ENCODE results near the gene GIGYF1. TPM values are rescaled to one million over a fixed set of nuclear protein-coding genes. Genes with fewer than 3 reads are reported as not detected.
"Not testable (repeated sequence)": the region's sequence is repeated elsewhere in the genome, so short reads cannot be mapped to it uniquely, and the experiment has no call there.

The GIGYF1 gene
- total RNA-seq, 1 donor, result 36.9 TPM

DNA sequence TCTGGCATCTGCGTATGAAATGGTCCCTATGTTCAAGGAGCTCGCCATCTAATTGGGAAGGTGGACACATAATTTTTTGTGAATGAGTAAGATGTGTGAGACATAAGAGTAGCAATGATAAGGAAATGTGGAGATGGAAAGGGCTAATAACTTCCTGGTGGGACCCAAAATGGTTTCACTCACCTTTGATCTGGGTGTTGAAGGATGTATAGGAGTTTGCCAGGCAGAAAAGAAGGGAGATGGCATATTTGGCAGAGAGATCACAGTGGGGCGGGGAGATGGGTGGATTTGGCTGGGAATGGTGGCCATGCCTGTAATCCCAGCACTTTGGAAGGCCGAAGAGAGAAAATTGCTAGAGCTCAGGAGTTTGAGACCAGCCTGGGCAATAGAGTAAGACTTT, 16.4 kb upstream of the GIGYF1 start:
- DNase-seq (ENCODE audit: low read depth in 2 of 3, low spot score in 2 of 3), result no peak

DNA sequence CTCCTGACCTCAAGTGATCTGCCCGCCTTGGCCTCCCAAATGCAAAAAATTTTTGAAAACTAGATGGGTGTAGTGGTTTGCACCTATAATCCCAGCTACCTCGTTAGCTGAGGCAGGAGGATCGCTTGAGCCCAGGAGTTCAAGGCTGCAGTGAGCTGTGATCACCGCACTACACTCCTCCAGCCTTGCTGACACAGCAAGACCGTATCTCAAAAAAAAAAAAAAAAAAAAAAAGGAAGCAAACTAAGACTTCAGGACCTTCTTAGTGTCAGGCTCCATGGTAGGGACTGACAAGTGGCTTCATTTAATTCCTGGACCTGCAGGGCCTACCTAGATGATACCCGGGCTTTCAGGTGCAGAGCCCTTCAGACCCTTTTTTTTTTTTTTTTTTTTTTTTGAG, 14.3 kb upstream of the GIGYF1 start:
- no peak for DNase-seq (ENCODE audit: low read depth in 2 of 3, low spot score in 2 of 3)

DNA sequence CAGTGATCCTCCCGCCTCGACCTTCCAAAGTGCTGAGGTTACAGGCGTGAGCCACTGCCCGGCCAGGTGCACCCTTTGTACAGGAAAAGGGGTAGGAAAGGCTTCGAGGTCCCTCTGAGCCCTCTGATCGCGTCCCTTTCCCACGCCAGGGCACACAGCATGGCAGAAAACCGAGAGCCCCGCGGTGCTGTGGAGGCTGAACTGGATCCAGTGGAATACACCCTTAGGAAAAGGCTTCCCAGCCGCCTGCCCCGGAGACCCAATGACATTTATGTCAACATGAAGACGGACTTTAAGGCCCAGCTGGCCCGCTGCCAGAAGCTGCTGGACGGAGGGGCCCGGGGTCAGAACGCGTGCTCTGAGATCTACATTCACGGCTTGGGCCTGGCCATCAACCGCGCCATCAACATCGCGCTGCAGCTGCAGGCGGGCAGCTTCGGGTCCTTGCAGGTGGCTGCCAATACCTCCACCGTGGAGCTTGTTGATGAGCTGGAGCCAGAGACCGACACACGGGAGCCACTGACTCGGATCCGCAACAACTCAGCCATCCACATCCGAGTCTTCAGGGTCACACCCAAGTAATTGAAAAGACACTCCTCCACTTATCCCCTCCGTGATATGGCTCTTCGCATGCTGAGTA, 12.7 kb upstream of the GIGYF1 start:
- no peak for DNase-seq (ENCODE audit: low read depth in 2 of 3, low spot score in 2 of 3)

DNA sequence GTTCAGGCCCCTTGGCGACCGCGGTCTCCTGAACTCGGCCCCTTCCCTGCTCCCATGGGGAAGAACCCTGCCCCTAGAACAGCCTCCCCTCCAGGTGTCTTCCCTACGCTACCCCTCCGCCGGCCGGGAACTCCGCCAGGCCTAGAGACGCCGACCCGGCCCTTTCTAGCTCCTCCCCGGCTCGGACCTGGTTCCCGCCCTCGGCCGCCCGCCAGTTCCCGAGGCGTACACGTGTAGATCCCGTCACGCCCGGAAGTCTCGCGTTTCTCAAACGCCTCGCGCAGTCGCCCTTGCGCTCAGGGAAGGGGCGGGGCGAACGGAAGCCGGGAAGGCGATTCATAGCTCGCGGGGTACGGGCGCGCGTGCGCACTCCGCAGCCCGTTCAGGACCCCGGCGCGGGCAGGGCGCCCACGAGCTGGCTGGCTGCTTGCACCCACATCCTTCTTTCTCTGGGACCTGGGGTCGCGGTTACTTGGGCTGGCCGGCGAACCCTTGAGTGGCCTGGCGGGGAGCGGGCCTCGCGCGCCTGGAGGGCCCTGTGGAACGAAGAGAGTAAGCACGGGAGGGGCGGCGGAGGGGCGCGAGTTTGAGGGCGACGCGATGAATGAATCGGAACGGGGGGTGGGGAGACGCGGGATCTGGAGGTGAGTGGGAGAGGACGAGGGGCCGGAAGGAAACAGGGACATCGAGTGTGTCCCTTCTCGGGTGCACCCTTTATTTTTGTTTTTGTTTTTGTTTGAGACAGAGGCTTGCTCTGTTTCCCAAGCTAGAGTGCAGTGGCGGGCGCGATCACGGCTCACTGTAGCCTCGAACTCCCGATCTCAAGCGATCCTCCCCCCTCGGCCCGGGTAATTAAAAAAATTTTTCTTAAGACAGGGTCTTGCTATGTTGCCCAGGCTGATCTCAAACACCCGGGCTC, 12.0 kb upstream of the GIGYF1 start, which contains the start of gene POP7:
POP7 (plus strand) TSS at position 369 of the 919 bp plus-strand sequence. CDS start 710 bp downstream, outside the sequence.
- peak; percentile 97 to 99 (median 97) for DNase-seq (ENCODE audit: low read depth in 2 of 3, low spot score in 2 of 3)

DNA sequence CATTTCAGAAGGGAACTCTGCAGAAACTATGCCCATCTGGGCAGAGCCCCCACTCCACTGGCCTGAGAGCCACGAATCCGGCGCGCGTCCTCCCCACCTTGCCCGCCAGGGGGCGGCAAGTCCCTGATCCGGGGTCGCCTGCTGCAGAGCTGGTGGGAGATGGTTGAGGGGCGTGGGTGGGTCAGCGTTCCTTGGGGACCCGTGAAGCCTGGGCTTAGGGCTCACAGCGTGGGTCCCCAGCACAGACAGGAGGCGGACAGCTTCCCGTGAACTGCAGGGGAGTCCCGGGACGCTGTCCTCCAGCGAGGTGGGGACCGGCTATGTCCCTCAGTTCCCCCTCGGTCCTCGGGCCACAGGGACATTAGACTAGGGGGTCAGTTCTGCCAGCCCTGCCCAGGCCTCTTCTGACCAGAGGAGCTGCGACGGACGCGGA, 11.3 kb upstream of the GIGYF1 start:
- peak; percentile 54 to 73 (median 73) for DNase-seq (ENCODE audit: low read depth in 2 of 3, low spot score in 2 of 3)

DNA sequence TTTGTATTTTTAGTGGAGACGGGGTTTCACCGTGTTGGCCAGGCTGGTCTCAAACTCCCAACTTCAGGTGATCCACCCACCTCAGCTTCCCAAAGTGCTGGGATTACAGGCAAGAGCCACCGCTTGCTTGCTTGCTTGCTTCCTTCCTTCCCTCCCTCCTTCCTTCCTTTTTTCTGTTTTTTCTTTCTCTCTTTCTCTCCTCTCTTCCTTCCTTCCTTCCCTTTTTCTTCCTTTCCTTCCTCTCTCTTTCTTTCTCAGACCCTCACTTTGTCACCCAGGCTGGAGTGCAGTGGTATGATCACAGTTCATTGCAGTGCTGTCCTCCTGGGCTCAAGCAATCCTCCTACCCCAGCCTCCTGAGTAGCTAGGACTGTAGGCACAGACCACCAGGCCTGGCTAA, 7.0 kb upstream of the GIGYF1 start:
- not testable (repeated sequence) for DNase-seq (ENCODE audit: low read depth in 2 of 3, low spot score in 2 of 3)

DNA sequence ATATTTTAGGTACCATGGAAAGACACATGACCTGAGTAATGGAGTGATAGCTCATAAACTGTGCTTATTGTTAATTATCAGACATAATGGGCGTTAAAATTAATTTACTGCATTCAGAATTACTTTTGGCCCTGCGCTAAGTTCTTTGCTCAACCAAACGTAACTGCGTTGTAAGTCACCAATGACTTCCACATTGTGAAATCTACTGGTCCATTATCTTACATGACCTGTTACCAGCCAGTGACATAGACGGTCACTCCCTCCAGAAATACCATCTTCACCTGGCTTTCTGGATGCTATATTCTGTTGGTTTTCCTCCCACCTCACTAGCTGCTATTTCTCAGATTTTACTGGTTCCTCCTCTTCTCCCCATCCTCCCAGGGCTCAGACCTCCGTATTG, 5.0 kb upstream of the GIGYF1 start:
- no peak for DNase-seq (ENCODE audit: low read depth in 2 of 3, low spot score in 2 of 3)

DNA sequence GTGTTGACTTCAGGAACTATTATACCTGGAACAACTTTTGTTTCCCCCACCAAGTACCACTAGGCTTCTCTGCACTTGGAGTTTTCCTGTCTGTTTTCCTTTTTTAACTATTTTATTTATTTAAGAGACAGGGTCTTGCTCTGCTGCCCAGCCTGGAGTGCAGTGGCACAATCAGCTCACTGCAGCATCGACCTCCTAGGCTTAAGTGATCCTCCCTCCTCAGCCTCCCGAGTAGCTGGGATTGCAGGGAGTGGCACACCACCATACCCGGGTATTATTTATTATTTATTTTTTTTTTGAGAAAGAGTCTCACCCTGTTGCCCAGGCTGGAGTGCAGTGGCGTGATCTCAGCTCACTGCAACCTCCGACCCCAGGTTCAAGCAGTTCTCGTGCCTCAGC, 2.1 kb upstream of the GIGYF1 start:
- no peak for DNase-seq (ENCODE audit: low read depth in 2 of 3, low spot score in 2 of 3)

DNA sequence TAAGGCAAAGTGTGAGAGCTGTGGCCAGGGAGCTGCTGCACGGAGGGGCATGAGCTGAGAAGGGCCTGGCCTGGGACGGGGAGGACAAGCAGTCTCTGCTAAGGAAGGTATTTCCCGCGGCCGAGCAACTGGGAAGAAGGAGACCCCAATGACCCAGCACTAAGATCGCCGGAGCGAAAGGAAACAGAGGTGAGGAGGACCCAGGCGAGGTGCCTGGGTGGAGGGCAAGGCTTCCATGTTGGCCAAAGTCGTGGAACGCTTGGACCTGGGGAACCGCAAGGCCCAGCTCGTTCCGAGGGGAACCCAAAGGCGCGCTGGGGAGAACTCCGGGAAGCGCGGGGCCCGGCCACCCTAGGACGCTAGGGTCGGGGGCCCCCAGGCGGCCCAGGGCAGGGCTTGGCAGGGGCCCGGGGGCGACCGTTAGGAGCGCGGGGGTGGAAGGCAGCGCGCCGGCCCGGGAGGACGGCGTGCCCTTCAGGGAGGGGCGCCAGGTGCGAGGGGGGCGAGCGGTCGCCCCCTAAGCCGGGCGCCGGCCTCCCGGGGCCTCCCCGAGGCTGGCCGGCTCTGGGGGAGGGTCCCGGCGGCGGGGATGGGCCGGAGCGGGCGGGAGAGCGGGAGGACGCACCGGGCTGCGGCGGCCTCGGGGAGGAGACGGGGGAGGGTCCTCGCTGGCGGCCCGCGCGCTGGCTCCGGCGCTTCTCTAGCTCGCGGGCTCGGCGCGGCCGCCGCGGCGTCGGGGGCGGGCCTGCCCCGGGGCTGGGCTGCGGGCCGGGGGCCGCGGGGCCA, 545 bp downstream of the GIGYF1 start:
- no peak for DNase-seq (ENCODE audit: low read depth in 2 of 3, low spot score in 2 of 3)

DNA sequence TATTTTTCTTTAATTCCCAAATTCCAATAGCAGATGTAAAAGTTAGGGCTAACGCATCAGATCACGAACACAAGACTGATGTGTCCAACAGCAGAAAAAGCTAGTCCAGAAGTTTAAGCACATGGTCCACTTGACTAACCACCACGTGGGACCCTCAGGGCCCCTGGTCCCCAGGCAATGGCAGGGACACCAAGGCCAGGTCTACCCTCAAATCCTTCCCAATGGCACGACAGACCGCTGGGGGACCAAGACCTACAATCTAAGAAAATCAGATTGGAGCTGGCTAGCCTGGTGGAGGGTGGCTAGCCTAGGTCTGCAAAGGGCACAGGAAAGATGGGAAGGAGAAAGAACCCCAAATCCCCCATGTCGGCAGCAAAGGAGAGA, 1.5 kb downstream of the GIGYF1 start:
- no peak for DNase-seq (ENCODE audit: low read depth in 2 of 3, low spot score in 2 of 3)

DNA sequence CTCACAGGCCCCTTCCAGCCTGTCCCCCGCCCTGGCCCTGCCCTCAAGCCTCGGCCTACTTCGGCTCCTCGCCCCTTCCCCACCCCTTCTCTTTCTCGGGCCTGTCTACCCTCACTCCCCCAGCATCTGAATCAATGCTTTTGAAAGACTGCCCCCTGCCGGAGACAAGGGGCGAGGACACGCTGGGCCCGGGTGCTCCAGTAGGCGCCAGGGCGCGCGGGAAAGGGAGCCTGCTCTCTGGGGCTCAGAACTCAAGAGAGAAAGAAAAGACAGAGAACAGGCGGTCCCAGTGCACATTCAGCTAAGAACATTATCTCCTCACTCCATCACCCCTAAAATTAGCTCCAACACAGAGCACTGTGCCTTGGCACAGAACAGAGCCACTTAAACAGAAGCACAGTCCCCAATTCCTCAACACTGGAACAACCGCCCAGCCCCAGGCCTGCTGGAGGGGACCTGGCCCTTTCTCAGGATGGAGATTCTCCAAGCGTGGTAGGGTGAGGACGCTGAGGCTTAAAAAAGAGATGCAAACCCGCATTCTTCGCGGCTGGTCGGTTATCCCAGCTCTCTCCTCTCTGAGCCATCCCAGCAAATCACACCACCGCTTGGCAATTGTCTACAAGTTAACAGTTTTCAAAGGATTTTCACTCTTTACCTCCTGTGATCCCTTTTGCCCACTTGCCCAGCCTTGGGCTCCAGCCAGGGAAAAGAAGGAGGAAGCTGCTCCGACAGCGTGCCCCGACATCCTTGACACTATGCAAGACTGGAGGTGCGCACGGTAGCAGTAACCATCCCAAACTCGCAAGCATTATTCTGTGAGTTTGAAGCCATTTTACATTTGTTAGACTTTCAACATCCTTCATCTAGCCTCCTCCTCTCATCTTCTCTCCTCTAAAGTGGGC, 2.1 kb downstream of the GIGYF1 start:
- peak; percentile 68 to 89 (median 75) for DNase-seq (ENCODE audit: low read depth in 2 of 3, low spot score in 2 of 3)

DNA sequence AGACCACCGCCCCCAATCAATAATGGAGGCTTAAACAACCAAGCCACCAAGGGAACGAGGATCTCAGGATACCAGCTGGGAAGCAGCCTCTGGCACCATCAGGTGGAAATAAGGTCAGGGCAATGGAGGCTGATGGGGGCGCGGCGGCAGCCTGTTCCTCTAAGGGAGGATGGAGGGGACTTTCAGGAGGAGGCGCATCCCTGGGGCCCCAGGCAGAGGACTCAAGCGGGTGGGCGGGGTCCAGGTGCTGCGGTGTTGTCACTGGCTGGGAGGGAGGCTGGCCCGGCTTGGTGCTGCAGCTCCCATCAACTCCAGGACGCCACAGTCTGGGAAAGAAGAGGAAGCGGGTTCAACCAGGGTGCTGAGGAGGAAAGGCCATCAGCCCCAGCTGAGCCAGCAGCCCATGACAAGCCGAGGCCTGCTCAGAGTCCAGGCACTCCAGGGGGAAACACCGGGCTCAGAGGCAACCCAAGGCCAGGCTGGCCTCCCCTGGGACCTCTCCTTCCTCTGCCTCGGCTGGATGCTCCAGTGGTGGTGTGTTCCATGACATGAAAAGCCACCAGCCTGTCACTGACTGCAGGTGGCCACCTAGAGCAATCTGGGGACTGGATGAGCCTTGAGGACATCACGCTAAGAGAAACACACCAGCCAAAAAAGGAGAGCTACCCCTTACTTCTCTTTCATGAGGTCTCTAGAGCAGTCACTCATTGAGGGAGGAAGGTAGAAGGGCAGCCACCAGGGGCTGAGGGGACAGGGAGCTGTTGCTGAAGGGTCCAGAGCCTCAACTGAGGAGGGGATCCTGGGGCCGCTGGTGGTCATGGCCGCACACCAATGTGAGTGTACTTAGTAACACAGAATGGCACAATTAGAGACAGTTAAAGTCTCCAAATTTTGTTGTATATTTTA, 4.6 kb downstream of the GIGYF1 start:
- DNase-seq (ENCODE audit: low read depth in 2 of 3, low spot score in 2 of 3), result no peak

DNA sequence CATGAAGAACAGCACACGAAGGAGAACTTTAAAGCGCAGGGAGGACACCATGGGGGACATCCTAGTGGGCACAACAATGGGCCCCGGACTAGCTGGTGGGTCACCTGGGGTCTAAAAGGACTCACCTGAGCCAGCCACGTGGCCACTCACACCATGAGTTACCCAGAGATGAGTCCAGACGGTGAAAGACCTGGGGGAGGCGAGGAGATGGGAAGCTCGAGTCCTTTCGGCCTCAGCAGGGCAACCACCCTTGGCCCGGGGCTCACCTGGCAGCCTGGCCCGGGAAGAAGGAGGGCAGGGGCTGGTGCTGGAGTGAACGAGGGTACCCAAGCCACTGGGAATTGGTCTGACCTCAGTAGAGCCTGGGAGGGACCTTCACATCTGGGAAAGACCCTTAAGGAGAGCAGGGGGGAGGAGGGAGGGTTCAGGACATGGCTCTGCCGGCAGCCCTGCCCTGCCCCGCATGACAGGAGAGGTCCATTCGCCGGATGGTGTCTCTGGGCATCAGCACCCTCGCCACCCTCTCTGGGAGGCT, 5.7 kb downstream of the GIGYF1 start:
- no peak for DNase-seq (ENCODE audit: low read depth in 2 of 3, low spot score in 2 of 3)

DNA sequence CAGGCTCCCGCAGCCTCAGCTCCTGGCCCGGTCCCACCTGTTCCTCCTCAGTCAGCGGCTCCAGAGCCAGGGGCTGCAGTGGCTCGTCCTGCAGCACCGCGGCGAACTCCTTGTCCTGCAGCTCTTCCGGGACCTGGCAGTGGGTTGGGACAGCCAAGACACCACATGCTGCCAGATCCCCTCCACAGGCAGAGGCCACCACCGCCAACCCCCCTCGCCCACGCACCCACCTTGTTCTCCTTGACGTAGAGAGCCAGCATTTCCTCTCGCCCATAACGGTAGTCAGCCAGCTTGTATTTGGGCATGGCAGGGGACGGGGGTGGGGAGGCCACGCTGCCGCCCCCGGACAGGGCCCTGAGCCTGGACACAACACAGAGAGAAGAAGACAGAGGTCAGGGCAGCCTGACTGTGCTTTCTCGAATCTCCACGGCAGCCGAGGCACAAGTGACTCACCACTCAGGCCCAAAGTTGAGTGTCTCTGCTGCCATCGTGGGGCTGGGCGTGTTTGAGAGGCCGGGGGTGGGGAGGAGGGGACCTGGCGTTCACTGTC, 6.2 kb downstream of the GIGYF1 start:
- no peak for DNase-seq (ENCODE audit: low read depth in 2 of 3, low spot score in 2 of 3)

DNA sequence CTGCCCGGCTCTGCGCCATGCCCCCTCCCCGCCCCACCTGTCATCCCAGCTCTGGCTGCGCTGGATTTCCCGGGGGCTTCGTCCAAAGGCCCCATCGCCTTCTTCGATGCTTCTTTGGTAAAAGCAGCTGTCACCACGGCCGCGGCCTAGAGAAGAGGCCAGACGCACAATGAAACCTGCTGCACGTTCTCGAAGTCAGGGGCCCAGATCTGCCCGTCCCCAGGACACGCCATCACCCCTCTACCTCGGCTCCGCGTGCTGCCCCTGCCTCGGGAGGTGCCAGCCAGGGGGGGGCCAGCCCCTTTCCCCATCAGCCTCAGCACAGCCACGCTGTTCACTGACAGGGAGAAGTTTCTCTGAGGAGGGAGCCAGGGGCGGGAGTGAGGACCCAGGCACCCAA, 6.8 kb downstream of the GIGYF1 start:
- DNase-seq (ENCODE audit: low read depth in 2 of 3, low spot score in 2 of 3), result no peak

DNA sequence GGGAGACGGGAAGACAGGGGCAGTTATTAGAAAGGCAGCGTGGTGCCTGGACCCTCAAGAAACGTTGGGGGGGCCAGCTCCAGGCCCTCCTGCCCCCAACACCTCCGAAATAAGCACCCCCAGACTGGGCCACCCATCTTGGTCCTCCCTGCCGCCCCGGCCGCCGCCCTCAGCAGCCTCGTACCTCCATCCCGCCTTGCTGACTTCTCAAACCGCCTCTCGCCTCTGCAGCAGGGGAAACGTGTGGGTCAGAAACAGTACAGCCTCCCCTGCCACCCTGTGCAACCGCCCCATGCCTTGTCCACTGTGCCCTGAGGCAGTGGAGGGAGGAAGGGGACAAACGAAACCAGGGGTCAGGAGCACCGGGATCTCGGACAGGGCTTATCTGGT, 7.2 kb downstream of the GIGYF1 start:
- no peak for DNase-seq (ENCODE audit: low read depth in 2 of 3, low spot score in 2 of 3)

DNA sequence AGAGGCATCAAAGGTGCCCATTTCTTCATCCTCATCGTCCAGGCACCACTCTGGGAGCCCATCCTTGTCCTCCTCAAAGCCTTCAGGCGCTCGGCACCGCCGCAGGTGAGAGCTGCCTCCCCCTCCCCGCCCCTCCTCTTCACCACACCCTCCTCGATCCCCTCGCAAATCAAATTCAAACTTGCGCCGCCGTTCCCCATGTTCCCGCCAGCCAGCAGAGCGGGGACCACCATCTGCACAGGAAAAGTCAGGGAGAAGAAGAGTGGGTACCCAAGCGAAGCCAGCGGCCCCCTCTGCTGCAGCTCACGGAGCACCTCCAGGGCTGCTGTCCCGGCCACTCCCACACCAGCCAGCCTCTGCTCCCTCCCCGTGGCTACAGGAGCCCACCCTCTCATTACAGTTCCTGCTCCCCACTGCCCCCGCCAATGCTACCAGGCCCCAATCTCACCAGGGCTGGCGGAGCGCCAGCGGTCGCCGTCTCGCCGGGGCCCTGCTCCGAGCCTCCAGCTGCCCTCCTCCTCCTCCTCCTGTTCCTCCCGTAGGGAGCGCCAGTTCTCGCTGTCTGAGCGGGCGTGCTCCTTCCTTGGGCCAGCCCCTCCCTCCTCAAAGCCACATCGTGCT, 7.7 kb downstream of the GIGYF1 start:
- DNase-seq (ENCODE audit: low read depth in 2 of 3, low spot score in 2 of 3), result no peak

DNA sequence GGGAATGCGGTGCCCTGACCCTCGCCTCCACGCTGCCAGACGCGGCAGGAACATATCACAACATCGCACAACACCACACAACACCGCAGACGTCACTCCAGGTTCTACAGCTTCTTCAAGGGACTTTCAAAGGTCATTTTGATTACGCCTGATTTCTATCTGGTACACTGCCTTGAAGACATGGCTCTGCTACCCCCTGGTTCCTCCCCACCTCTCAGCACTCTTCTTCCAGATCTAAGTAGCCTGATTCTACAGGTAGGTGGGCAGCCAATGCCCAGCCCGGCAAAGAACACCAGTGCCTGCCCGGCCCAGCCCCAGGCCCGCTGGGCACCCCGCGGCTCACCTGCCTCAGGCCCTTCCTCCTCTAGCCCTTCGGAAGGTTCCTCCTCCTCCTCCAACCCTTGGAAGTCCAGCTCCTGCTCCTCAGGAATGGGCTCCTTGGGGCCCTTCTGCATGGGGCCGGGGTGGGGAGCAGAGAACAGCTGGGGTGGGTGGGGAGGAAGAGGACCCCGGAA, 8.4 kb downstream of the GIGYF1 start:
- DNase-seq (ENCODE audit: low read depth in 2 of 3, low spot score in 2 of 3), result no peak
